Stimulated activated CD8-positive, alpha-beta memory T cell treated with anti-CD3 and anti-CD28 coated beads, Interleukin-15, amount 100 ng/mL, for 1 hour (primary cell): ENCODE results near the gene PSMA4.
A peak's percentile ranks its signal among the peaks of the same experiment; 100 is the strongest.
"Not testable (repeated sequence)": the region's sequence is repeated elsewhere in the genome, so short reads cannot be mapped to it uniquely, and the experiment has no call there.

Experiments used
- DNase-seq: peaks from one replicate; pipeline ENCODE4 v3.0.0-alpha.2; 2020; ENCODE audit warnings: low read depth

PSMA4 gene

DNA sequence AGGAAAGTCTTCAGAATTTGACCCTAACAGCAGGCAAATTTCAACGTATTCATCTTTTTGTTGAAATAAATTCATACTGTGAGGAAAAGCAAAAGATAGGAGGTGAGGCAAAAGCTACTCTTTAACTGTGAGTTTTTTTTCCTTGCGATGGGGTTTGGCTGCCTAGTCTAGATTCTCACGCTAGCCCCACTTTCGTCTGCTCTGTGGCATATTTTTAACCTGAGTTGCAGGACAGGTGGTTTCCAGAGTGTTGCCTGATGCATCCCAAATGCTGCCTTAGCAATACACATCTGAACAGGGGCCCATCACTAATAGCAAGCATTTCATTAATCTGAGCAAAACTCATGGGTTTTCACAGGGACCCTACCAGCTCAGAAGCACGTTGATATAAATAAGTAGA lies 11.7 kb downstream of the PSMA4 start:
- DNase-seq = no peak

DNA sequence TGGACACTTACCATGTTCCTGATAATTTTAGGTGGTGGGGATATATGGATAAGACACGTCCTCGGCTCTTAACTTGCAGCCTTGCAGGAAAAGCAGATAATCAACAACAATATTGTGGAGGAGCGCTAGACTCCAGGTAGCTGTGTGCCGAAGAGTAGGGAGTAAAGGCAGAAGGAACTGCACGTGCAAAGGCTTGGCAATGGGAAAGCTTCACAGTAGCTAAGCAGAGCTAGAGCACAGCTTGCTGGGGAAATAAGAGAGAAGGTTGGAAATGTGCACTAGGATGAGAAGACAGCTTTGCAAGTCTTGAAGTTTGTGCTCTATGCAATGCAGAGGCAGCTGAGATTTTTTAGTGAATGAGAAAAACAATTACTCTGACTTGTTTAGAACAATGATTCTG lies 12.4 kb downstream of the PSMA4 start:
- no peak for DNase-seq

- not testable (repeated sequence) for DNase-seq
Observed at GRCh38 chr15:78560201-78560600, 20.0 kb downstream of the PSMA4 start.

DNA sequence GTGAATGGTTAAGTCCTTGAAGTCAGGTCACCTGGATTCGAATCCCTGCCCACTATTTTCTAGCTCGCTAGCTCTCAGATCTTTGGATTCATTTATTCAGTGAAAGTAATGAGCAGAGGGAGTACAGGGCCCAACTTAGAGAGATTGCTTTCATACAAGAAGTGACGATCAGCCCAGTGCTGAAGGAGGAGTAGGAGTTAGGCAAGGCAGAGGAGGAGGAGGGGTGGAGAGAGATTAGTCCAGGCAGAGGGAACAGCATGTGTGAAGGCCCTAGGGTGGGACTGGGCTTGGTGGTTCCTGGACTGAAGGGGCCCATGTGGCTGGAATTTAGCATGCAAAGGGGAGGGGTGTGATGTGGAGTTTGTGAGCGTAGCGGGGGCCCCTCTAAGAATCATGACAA lies 21.2 kb downstream of the PSMA4 start:
- DNase-seq = no peak

GRCh38 chr15:78563092-78563491 lies 22.8 kb downstream of the PSMA4 start:
- DNase-seq = no peak

- no peak for DNase-seq
Observed at GRCh38 chr15:78564743-78565096, 24.5 kb downstream of the PSMA4 start.

DNA sequence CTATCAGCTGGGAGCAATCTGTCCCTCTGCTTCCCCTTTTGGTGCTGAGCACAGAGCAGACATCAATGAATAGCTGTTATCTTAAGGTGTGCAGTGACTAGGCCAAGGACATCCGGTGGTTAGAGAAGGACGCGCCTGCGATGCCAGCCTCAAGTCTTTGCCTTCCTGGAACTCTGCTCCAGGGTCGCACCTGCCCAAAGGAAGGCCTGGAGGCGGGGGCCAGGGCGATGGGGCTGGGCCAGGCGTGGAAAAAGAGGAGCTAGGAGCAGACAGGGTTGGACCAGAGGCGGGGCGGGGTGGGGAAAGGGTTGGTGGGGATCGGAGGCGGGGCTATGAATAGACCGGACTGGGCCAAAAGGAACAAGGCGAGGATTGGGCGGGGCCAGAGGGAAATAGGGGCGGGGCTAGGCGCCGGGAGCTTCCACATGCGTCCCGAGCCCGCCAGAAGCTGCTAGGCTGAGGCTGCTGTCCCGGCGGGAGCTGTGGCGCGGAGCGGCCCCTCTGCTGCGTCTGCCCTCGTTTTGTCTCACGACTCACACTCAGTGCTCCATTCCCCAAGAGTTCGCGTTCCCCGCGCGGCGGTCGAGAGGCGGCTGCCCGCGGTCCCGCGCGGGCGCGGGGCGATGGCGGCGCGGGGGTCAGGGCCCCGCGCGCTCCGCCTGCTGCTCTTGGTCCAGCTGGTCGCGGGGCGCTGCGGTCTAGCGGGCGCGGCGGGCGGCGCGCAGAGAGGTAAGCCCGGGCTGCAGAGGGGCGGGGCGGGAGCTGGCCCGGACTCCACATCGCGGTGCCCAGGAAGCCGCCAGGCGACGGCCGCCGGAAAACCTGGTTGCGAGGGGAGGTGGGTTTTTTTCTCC lies 25.1 kb downstream of the PSMA4 start, which contains the start of gene CHRNA5:
Gene CHRNA5, plus strand, starts transcription at position 424 of the 854 bp plus-strand sequence. Its CDS starts 200 bp downstream, at position 624.
- peak; percentile 44 for DNase-seq

- no peak for DNase-seq
Observed at GRCh38 chr15:78565951-78566774, 25.9 kb downstream of the PSMA4 start.

- DNase-seq = no peak
Observed at GRCh38 chr15:78567531-78567930, 27.3 kb downstream of the PSMA4 start.

- DNase-seq = no peak
Observed at GRCh38 chr15:78570710-78571109, 30.5 kb downstream of the PSMA4 start.

DNA sequence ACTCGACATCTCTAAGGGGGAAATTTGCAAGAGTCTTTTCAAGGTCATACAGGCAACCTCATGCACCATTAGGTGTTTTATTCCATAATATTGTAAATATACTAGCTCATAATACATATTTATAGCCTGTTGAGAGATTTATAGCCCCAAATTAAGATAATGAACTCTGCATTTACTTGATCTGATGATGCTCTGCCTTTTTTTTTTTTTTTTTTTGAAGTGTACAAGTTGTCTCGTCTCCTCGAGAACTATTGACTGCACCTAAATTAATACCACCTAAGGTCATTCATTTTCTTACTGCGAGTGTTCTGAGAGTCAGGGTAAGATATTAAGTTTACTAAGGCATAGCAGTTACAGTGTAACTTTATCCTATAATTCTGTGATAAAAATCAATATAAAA lies 31.1 kb downstream of the PSMA4 start:
- no peak for DNase-seq

DNA sequence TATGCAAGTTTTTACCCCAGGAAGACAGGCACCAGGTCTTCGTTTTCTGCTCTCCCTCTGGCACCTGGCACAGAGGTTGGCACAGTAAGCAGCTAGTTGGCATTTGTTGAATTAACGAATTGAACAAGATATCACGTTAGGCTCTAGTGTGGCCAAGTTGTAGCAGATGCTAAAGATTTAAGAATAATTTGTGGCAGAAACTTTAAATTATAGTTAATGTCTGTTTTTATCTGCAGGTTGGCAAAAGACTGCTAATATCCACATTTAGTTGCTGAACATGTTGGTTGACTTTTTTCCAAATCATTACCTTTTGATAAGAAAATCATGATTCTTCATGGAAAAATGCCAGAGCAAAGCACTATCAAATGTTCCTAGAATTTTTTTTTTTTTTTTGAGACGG lies 33.2 kb downstream of the PSMA4 start:
- no peak for DNase-seq

GRCh38 chr15:78574944-78575343 lies 34.7 kb downstream of the PSMA4 start:
- no peak for DNase-seq

DNA sequence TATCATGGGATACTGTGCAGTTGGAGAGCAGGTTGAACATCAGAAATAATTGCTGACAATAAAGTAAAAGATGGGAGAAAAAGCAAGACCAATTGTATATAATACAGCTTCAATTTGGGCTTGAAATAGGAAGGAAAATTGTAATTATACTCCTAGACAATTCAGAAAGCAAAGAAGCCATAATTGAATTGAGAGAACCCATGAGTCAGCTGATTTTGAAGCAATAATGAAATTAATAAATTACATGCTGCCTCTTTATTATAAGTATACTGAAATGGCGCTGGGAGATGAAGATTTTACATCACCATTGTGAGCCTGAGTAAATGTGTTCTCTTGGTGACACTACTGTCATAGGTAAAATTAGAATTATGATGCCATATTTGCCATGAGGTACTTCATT lies 57.3 kb downstream of the PSMA4 start:
- DNase-seq = no peak

GRCh38 chr15:78598348-78598747 lies 58.1 kb downstream of the PSMA4 start:
- no peak for DNase-seq

DNA sequence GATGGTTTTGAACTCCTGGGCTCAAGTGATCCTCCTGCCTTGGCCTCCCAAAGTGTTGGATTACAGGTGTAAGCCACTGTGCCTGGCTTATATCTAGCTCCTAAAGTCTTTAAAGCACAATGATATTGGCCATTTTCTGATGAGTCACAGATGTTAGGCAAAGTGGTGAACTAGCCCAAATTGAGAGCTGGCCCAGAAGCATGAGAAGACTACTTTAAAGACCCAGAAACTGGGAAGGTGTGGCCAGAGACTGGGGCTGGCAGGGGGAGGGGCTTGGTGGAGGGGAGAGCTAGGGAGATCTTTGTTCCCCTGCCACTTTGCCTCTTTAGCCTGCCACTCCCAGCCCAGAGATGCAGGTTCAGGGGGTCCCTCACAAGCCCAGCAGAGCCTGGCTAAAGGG lies 58.9 kb downstream of the PSMA4 start:
- no peak for DNase-seq
